Vagina (tissue), 2 donors: Measurements from ENCODE around the gene TRIM13.

ENCODE experiments used
- POLR2A ChIP-seq, 2 donors: fragments of 450-650 bp; IDR thresholded peaks; one replicate each; pipeline ENCODE4 v1.6.1; 2017; ENCODE audit warnings: antibody characterized with exemption in 2 of 2, mild to moderate bottlenecking in 2 of 2, moderate library complexity in 2 of 2
- TF ChIP-seq, protein P1 (sequence below), 3 experiments: fragments of 450-650 bp in 2 of 3; fragments of 200-600 bp in 1 of 3; sonication (generic) in 1 of 3; IDR thresholded peaks; one replicate each; pipeline ENCODE4 v1.5.1; 2017 to 2019; ENCODE audit warnings: antibody characterized with exemption in 3 of 3, mild to moderate bottlenecking in 2 of 3, moderate library complexity in 2 of 3

GRCh38 chr13:50033725-50034124 lies 36.9 kb downstream of the TRIM13 start:
- TF ChIP-seq, protein P1, sequence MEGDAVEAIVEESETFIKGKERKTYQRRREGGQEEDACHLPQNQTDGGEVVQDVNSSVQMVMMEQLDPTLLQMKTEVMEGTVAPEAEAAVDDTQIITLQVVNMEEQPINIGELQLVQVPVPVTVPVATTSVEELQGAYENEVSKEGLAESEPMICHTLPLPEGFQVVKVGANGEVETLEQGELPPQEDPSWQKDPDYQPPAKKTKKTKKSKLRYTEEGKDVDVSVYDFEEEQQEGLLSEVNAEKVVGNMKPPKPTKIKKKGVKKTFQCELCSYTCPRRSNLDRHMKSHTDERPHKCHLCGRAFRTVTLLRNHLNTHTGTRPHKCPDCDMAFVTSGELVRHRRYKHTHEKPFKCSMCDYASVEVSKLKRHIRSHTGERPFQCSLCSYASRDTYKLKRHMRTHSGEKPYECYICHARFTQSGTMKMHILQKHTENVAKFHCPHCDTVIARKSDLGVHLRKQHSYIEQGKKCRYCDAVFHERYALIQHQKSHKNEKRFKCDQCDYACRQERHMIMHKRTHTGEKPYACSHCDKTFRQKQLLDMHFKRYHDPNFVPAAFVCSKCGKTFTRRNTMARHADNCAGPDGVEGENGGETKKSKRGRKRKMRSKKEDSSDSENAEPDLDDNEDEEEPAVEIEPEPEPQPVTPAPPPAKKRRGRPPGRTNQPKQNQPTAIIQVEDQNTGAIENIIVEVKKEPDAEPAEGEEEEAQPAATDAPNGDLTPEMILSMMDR (IDR thresholded peaks at IDR 0.05), result no peak
- TF ChIP-seq POLR2A (IDR thresholded peaks at IDR 0.05), result no peak
